ENCODE data around the gene EMSY.
A peak's percentile ranks its signal among the peaks of the same experiment; 100 is the strongest.
"Not testable (repeated sequence)": the region's sequence is repeated elsewhere in the genome, so short reads cannot be mapped to it uniquely, and the experiment has no call there.

The EMSY gene

GRCh38 chr11:76568621-76569020 lies 123.8 kb downstream of the EMSY start:
- no peak for DNase-seq (ENCODE audit: low read depth)

DNA sequence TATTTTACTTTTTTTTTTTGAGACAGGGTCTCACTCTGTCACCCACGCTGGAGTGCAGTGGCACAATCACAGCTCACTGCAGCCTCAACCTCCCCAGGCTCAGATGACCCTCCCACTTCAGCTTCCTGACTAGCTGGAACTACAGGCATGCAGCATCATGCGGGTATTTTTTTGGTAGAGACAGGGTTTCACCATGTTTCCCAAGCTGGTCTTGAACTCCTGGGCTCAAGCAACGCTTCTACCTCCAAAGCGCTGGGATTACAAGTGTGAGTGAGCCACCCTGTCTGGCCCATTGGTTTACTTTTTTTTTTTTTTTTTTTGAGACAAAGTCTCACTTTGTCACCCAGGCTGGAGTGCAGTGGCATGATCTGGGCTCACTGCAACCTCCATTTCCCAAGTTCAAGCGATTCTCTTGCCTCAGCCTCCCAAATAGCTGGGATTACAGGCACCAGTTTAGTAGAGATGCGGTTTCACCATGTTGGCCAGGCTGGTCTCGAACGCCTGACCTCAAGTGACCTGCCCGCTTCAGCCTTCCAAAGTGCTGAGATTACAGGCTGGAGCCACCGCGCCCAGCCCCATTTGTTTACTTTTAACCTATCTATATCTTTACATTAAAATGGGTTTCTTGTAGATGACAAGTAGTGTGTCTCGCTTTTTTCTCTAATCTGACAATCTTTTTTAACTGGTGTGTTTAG lies 127.5 kb downstream of the EMSY start:
- not testable (repeated sequence) for DNase-seq (ENCODE audit: low read depth)

DNA sequence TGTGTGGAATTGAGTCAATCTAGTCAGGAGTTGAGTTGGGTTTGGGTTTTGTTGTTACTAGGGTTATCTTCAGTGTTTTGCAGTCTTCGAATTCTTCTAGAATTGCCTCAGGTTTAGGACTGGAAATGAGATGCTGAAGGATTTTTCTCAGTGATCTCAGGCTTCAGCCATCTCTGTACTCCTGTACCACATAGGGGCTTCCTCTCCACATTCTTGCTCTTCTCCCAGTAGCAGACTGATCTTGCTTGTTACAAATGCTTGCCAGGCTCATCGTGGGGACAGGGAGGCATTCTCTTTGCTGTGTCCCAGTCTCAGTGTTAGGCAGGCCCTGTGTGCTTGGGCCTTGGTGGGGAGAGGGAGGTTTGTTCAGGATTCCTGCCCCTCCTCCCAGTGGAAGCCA lies 129.6 kb downstream of the EMSY start:
- DNase-seq (ENCODE audit: low read depth) = no peak

DNA sequence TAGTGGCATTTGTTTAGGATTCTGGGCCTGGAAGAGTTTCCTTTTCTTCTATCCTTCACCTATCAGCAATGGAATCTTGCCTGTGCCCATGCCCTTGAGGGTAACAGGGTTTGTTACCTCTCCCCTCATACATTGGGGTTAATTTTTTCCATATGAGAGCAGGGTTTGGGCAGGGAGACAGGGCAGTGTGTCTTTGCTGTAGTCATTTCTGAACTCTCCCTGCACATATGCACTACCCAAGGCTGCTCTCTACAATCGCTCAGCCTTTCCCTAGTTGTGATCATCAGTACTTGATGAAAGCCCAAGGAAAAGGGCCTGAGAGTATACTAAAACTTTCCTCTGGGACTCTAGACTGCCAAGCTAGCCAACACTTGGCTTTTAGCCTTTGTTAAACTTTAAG lies 130.1 kb downstream of the EMSY start:
- DNase-seq (ENCODE audit: low read depth) = no peak

- peak; percentile 85 for DNase-seq (ENCODE audit: low read depth)
Observed at GRCh38 chr11:76577226-76577920, 132.6 kb downstream of the EMSY start.

DNA sequence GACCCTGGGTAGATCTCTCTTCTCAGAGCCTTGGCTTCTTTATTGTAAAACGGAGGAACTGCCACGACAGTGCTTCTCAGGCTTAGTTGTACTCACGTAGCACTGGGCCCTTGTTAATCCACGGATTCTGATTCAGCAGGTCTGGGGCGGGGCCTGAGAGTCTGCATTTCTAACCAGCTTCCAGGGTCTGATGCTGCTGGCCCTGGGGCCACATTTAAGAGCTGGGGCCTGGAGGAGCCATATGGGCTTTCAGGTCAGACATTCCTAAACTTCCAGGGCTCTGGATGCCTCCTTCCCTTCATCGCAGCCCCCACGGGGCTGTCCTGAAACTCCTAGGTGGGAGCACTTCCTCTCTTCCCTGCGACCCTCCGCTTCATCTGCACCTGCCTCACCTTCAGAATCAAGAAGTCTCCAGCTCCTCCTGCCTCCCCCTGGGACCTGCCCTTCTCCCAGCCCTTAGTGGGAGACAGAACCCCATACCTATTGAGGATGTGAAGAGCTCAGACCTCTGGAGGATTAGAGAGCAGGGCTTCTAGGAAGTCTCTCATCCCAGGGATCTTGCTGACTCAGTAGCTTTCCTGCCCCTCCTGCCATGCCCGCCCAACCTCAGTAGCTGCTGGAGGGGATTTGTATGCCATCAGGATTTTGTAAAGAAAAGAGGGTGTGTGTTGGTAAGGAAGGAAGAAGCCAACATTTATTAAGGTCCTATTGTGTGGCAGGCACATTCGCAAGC lies 133.3 kb downstream of the EMSY start:
- no peak for DNase-seq (ENCODE audit: low read depth)

GRCh38 chr11:76578654-76579055 lies 133.8 kb downstream of the EMSY start:
- no peak for DNase-seq (ENCODE audit: low read depth)

DNA sequence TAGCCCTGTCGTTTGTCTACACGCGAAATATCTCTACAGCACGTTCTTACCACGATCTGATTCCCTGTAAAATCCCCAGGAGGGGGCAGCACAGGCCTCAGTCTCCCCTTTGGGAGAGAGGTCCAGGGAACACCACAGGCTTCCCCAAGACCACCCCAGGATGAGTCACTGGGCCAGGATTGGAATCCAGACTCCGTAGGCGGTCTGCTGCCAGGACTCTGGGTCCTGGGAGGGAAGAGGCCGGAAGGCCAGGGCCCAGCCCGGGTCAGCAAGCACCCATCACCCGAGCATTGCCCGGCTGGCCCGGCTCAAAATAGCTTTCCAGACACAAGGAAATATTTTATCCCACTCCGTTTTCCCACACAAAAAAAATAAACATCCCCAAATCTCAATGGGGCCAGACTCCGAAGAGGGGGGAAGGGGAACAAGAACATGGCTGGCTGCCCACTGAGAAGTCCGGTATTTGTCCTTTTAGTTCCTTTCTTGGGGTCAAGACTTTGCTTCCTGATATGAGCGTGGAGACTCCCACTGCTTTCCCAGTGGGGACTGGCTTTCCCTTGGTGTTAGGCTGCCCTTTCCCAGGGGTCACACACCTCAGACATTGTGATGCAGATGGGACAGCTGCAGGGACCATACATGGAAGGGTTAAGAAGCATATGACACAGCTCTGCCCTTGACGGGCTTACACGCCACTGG lies 134.4 kb downstream of the EMSY start:
- DNase-seq (ENCODE audit: low read depth) = no peak

- DNase-seq (ENCODE audit: low read depth) = no peak
Observed at GRCh38 chr11:76579752-76580151, 134.9 kb downstream of the EMSY start.

- DNase-seq (ENCODE audit: low read depth) = not testable (repeated sequence)
Observed at GRCh38 chr11:76582471-76582870, 137.7 kb downstream of the EMSY start.

- no peak for DNase-seq (ENCODE audit: low read depth)
Observed at GRCh38 chr11:76587820-76588454, 143.1 kb downstream of the EMSY start.

DNA sequence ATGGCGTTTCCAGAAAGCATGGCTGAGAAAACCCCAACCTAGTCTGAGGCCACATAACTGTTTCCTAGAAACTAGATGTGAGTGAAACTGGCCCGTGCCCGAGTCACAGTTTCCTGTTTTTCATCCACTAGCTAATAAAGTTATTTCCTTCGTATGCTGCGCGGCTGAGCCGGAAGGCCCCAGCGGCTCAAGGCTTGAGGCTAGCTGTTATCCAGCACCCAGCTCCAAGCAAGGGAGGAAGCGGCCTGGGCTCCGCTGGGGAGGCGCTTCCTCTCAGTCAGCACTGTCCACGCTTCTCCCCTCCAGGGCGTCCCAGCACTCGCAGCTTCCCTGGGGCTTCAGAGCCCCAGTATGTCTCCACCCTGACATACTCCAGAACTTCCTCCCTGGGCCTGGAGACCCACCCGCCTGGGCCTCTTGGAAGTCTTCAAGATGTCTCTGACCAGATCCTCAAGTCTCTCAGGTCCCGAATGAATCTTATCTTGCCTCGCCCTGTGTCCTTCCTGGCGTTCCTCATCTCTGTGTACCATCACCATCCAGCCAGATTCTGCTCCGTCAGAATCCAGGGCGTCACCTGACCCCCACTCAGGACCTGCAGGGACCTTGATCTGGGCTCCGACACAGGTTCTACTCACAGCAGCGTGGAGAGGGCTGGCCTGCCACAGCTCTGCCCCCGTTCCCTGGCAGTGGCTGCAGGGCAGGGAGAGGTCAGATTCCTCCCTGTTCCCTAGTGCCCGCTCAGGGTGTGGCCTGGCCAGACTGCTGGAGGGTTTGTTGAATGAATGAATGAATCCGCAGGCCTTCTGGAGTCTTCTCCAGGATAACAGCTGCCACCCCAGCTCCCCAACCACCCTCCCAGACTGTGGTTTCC lies 143.9 kb downstream of the EMSY start:
- DNase-seq (ENCODE audit: low read depth) = no peak

DNA sequence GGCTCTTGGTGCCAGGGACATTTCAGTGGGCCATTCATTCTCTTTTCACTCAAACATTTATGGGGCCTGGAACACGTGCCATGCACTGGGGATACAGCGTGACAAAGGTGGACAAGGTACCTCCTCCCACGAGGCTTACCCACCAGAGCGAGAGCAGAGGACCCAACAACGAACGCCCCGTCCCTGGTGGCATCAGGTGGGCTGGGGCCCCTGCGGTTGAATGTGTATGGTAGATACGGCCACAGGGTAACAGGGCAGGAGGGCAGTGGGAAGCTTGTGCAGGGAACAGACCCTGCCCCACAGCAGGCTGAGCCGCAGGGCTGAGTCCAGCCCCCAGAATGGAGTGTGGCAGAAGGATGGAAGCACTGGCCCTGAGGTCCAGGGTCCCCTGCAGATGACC lies 144.7 kb downstream of the EMSY start:
- DNase-seq (ENCODE audit: low read depth) = no peak

GRCh38 chr11:76589964-76590950 lies 145.4 kb downstream of the EMSY start:
- no peak for DNase-seq (ENCODE audit: low read depth)

DNA sequence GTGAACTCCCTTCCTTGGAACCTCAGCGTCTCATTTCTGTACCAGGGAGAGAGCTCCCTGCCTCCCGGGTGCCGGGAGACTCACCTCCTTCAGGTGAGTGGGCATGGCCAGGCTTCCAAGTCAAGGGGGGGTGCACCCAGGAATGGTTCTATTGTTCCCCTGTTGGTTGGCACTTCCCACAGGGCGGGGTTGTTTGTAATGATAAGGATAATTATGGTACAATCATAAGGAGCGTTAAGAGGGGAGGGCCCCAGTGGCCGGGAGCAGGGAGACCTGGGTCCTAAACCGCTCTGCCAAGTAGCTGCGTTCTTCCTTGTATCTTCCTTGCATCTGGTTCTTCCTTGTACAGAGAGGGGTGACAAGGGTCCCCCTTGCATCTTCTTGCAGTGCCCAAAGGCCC lies 146.6 kb downstream of the EMSY start:
- DNase-seq (ENCODE audit: low read depth) = no peak

DNA sequence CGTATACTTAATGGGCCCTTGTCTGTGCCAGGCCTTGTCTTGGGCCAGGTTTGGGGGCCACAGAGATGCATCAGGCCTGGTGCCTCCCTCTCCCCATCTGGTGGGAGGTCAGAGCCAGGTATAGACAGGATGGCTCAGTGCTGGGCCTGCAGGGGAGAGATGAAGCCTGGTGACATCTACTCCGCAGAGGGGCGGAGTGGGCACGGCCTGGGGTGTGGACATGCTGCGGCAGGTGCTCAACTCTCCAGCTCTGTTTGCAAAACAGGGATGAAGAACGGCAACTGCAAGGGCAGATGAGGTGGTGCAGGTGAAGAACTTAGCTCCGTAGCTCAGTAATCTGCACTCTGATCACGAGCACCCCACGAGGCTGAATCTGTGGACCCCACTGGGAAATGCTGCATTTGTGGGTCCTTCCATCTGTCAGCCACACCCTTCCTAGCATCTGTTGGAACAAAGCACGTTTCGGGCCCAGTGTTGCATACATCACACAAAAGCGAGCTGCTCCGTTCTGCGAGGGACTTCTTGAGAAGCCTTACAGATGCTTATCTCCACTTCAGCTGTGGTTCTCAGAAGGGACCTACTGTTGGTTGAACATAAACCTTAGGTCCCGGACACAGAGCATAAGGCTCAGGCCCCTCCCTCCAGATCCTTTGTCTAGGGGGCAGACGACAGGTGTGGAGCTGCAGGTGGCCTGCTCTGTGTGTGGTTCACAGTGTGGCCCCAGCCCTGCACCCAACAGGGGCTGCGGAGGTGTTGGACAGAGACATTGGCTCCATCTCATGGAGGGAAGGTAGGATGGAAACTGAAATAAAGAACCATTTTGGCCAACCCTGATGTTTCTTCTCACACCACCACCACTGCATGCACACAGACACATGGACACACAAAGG lies 147.5 kb downstream of the EMSY start:
- DNase-seq (ENCODE audit: low read depth) = no peak

- DNase-seq (ENCODE audit: low read depth) = no peak
Observed at GRCh38 chr11:76592961-76593360, 148.1 kb downstream of the EMSY start.

GRCh38 chr11:76595091-76595490 lies 150.3 kb downstream of the EMSY start:
- DNase-seq (ENCODE audit: low read depth) = not testable (repeated sequence)

DNA sequence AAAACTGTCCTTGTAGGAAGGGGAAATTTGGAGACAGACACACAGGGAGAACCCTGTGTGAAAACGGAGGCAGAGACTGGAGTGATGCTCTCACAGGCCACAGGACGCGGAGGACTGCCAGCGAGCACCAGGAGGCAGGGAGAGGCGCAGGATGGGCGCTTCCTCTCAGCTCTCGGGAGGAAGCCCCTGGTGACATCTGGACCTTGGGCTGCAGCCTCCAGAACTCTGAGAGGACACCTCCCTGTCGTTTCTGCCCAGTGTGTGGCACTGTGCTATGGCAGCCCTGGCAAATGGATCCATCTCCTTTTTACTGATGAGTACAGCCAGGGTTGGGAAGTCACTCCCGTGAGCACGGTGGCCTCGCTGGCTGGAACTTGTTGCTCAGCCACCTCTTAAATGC lies 151.8 kb downstream of the EMSY start:
- no peak for DNase-seq (ENCODE audit: low read depth)

Data from HS-27A (cell line).